ENCODE data around the gene GYPE.

- TF ChIP-seq, protein P1, sequence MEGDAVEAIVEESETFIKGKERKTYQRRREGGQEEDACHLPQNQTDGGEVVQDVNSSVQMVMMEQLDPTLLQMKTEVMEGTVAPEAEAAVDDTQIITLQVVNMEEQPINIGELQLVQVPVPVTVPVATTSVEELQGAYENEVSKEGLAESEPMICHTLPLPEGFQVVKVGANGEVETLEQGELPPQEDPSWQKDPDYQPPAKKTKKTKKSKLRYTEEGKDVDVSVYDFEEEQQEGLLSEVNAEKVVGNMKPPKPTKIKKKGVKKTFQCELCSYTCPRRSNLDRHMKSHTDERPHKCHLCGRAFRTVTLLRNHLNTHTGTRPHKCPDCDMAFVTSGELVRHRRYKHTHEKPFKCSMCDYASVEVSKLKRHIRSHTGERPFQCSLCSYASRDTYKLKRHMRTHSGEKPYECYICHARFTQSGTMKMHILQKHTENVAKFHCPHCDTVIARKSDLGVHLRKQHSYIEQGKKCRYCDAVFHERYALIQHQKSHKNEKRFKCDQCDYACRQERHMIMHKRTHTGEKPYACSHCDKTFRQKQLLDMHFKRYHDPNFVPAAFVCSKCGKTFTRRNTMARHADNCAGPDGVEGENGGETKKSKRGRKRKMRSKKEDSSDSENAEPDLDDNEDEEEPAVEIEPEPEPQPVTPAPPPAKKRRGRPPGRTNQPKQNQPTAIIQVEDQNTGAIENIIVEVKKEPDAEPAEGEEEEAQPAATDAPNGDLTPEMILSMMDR (IDR thresholded peaks at IDR 0.05) = no peak
- TF ChIP-seq POLR2AphosphoS5 (IDR thresholded peaks at IDR 0.05) (no peak), POLR2A (IDR thresholded peaks at IDR 0.05) (no peak)
These were observed 21.8 kb downstream of the GYPE start for GRCh38 chr4:143883529-143883928.

Data from breast epithelium (tissue), 3 donors.